Esophagus squamous epithelium (tissue), 5 donors: ENCODE measurements around the gene NAA40. TPM values are rescaled to one million over a fixed set of nuclear protein-coding genes. Genes with fewer than 3 reads are reported as not detected.

Experiments
- DNase-seq: peaks from one replicate; lab custom pipeline; 2025; lab: John Stamatoyannopoulos, UW
- H3K27ac ChIP-seq, 4 donors: fragments of 200-600 bp; sonication (generic); one replicate each; pipeline ENCODE4 v1.5.1; 2016 to 2019; ENCODE audit warnings: mild to moderate bottlenecking in 1 of 4
- H3K27me3 ChIP-seq, 4 donors: fragments of 200-600 bp; sonication (generic); 1 replicate in 3 of 4; 2 replicates in 1 of 4; pipeline versions ENCODE4 v1.5.1 to v1.6.0; 2017 to 2021; ENCODE audit warnings: antibody characterized with exemption in 1 of 4
- H3K36me3 ChIP-seq, 3 donors: fragments of 200-600 bp; sonication (generic); one replicate each; pipeline ENCODE4 v1.5.1; 2016 to 2019
- H3K4me1 ChIP-seq, 3 donors: fragments of 200-600 bp; sonication (generic); one replicate each; pipeline ENCODE4 v1.5.1; 2017 to 2019
- H3K4me3 ChIP-seq, 4 donors: fragments of 200-600 bp; sonication (generic); 1 replicate in 3 of 4; 2 replicates in 1 of 4; pipeline ENCODE4 v1.5.1; 2016 to 2019; ENCODE audit warnings: mild to moderate bottlenecking in 2 of 4, moderate library complexity in 1 of 4
- H3K9me3 ChIP-seq, 3 donors: fragments of 200-600 bp; sonication (generic); one replicate each; pipeline ENCODE4 v1.5.1; 2016 to 2019
- CTCF ChIP-seq, 6 experiments: fragments of 450-650 bp in 4 of 6; fragments of 200-600 bp in 2 of 6; sonication (generic) in 2 of 6; IDR thresholded peaks; one replicate each; pipeline ENCODE4 v1.5.1; 2016 to 2019; ENCODE audit warnings: antibody characterized with exemption in 6 of 6, mild to moderate bottlenecking in 4 of 6, moderate library complexity in 4 of 6
- POLR2A ChIP-seq, 4 donors: fragments of 450-650 bp; IDR thresholded peaks; one replicate each; pipeline ENCODE4 v1.6.1; 2017; ENCODE audit warnings: antibody characterized with exemption in 4 of 4, mild to moderate bottlenecking in 4 of 4, moderate library complexity in 3 of 4
- WGBS, 2 donors: methylation state at CpG; one replicate each; pipeline ENCODE4 v1.1.5; 2018; 5-methylcytosine and 5-hydroxymethylcytosine counted together
- intact Hi-C: fragments of 100-400 bp; cut with DNase I; formaldehyde crosslinking; loops from one replicate; pipeline ENCODE4 v1.15.0; 2022
- total RNA-seq, 4 donors: library from RNA; depleted of rRNA; stranded (reverse); fragments of >200 nt; gene quantifications; one replicate each; pipeline ENCODE4 v1.1.0, GENCODE V29; 2016
- donor health status: DM: yes; HTN: yes; CAD: no.

The NAA40 gene
- total RNA-seq, 4 donors from 2014 or later: 9.8 to 13.2 (median 11.2) TPM

DNA sequence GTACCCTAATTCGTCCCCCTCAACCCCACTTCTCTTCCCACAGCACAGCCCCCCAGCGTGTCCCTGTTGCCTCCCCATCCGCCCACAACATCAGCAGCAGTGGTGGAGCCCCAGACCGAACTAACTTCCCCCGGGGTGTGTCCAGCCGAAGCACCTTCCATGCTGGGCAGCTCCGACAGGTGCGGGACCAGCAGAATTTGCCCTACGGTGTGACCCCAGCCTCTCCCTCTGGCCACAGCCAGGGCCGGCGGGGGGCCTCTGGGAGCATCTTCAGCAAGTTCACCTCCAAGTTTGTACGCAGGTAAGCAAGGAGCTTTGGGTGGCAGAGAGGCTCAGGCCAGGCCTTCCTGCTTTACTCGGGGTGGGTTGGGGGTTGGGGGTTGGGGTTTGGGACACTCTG lies 34.1 kb upstream of the NAA40 start:
- H3K27me3 ChIP-seq: no peaks in the 10 kb centered on the region
- 88 to 91% methylated on average over 7 to 10 of the region's 13 CpGs for WGBS, 2 donors
- H3K27ac ChIP-seq: no peak overlapping the region
- peaks cover 69 to 100% (median 77%) of the 10 kb centered on the region in 3 donors for H3K36me3 ChIP-seq
- H3K4me3 ChIP-seq: no peak overlapping the region
- no peaks in the 10 kb centered on the region for H3K9me3 ChIP-seq
- intact Hi-C loops: no loop called here
- DNase-seq: no peak
- no peak for TF ChIP-seq CTCF (IDR thresholded peaks at IDR 0.05)
- H3K4me1 ChIP-seq: peaks cover 0 to 23% (median 5%) of the 10 kb centered on the region in 3 donors

DNA sequence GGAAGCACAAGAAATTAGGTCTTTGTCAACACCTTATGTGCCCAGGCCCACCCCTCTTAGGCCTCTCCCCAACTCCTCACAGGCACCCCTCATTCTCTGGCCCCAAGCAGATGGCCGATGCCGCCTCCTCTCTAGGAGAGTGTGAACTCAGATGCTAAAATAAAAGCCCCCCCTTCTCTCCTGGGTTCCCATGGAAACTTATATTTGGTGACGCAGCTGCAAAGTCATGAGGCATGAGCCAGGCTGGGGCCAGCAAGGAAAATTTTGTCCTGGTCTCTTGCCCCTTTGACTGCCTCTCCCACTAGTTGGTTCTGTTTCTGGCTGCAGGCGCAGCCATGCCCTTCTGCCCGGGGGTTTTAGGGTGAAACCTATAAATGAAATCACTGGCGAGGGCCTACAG lies 33.6 kb upstream of the NAA40 start:
- WGBS, 2 donors: 78 to 95% methylated on average over 4 of the region's 6 CpGs
- H3K9me3 ChIP-seq: no peaks in the 10 kb centered on the region
- TF ChIP-seq POLR2A (IDR thresholded peaks at IDR 0.05) (no peak), CTCF (IDR thresholded peaks at IDR 0.05) (no peak)
- H3K4me1 ChIP-seq: peaks cover 0 to 24% (median 5%) of the 10 kb centered on the region in 3 donors
- intact Hi-C loops: no loop called here
- no peak for DNase-seq
- no peaks in the 10 kb centered on the region for H3K27me3 ChIP-seq
- peaks cover 65 to 100% (median 73%) of the 10 kb centered on the region in 3 donors for H3K36me3 ChIP-seq
- H3K4me3 ChIP-seq: no peak overlapping the region
- no peak overlapping the region for H3K27ac ChIP-seq

DNA sequence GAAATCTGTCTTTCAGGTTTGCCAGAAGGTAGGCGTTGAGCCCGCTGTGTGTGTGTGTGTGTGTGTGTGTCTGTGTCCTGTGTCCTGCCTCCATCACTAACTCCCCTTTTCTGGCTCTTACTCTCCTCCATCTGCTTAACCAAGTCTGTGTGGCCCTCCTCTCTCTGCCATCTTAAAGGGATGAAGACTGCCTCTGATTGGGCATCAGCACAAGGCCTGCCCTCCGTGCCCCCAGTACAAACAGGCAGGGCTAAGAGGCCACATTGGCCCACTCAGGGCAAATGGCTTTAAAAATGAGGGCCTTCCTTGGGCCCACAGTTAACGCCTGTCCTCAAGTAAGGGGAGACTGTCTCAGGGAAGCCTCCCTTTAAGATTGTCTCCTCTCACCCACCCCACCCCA lies 32.7 kb upstream of the NAA40 start:
- H3K4me1 ChIP-seq: peaks cover 0 to 29% (median 5%) of the 10 kb centered on the region in 3 donors
- no peak for DNase-seq
- intact Hi-C loops: no loop called here
- no peak for TF ChIP-seq POLR2A (IDR thresholded peaks at IDR 0.05)
- no peak for TF ChIP-seq CTCF (IDR thresholded peaks at IDR 0.05)
- no peaks in the 10 kb centered on the region for H3K27me3 ChIP-seq
- H3K36me3 ChIP-seq: peaks cover 56 to 100% (median 66%) of the 10 kb centered on the region in 3 donors
- H3K4me3 ChIP-seq: no peak overlapping the region
- H3K27ac ChIP-seq: no peak overlapping the region
- no peaks in the 10 kb centered on the region for H3K9me3 ChIP-seq
- WGBS, 2 donors: 81 to 100% methylated on average over 2 to 3 of the region's 4 CpGs

GRCh38 chr11:63906585-63906984 lies 32.2 kb upstream of the NAA40 start:
- Histone ChIP-seq H3K4me3 (no peak overlapping the region), H3K27ac (no peak overlapping the region), H3K27me3 (no peaks in the 10 kb centered on the region), H3K4me1 (peaks cover 0 to 30% (median 5%) of the 10 kb centered on the region in 3 donors), H3K9me3 (no peaks in the 10 kb centered on the region), H3K36me3 (peaks cover 56 to 100% (median 66%) of the 10 kb centered on the region in 3 donors)
- intact Hi-C loops: no loop called here
- WGBS, 2 donors: 80 to 91% methylated on average over 3 to 4 of the region's 7 CpGs
- DNase-seq: no peak
- peak in 1 of 6 experiments; percentile 12 for TF ChIP-seq CTCF (IDR thresholded peaks at IDR 0.05)
- TF ChIP-seq POLR2A (IDR thresholded peaks at IDR 0.05): no peak

GRCh38 chr11:63907063-63907462 lies 31.7 kb upstream of the NAA40 start:
- Histone ChIP-seq H3K27me3 (no peaks in the 10 kb centered on the region), H3K36me3 (peaks cover 54 to 95% (median 66%) of the 10 kb centered on the region in 3 donors), H3K9me3 (no peaks in the 10 kb centered on the region), H3K4me1 (peaks cover 0 to 30% (median 5%) of the 10 kb centered on the region in 3 donors), H3K27ac (no peak overlapping the region), H3K4me3 (no peak overlapping the region)
- no peak for DNase-seq
- no peak for TF ChIP-seq CTCF (IDR thresholded peaks at IDR 0.05)
- TF ChIP-seq POLR2A (IDR thresholded peaks at IDR 0.05): no peak
- intact Hi-C loops: no loop called here
- 73 to 100% methylated on average over 2 to 5 of the region's 6 CpGs for WGBS, 2 donors
